Endothelial cell of umbilical vein (primary cell): ENCODE data around the gene KIAA0232. TPM values are rescaled to one million over a fixed set of nuclear protein-coding genes. Genes with fewer than 3 reads are reported as not detected.

ENCODE experiments used
- BruUV-seq: library from RNA; stranded (reverse); fragments of 400-500 nt; replicated peaks from 2 replicates; lab custom pipeline; 2021; lab: Mats Ljungman, UMichigan
- CTCF ChIA-PET: fragments of 300-600, 350-600 bp; sonication (Branson Sonifier 250); formaldehyde crosslinking; loops from one replicate; lab custom pipeline; 2021; ENCODE audit warnings: antibody characterized with exemption, inconsistent platforms; lab: Charles Lee
- POLR2A ChIA-PET: fragments of 300-600, 350-600 bp; sonication (Branson Sonifier 250); formaldehyde crosslinking; loops from one replicate; lab custom pipeline; 2021; ENCODE audit warnings: antibody characterized with exemption, inconsistent platforms; lab: Charles Lee
- DNase-seq: peaks from one replicate; pipeline ENCODE4 v3.0.0-alpha.2; 2011; ENCODE audit warnings: low read depth, low spot score
- FAIRE-seq: peaks from 2 replicates; lab custom pipeline; 2011; peaks lifted over from hg19 to GRCh38; lab: Jason Lieb, UNC
- H2AFZ ChIP-seq: 2 replicates; pipeline ENCODE4 v1.6.0; 2012; ENCODE audit warnings: low read depth, low read length, control low read depth, inconsistent platforms
- H3K27ac ChIP-seq: 2 replicates; pipeline ENCODE4 v1.5.1; 2011; ENCODE audit warnings: low read depth, mild to moderate bottlenecking, control low read depth, low read length, moderate library complexity; ENCODE audit not compliant: insufficient read depth
- H3K27me3 ChIP-seq, 2 experiments: 2 replicates each; pipeline versions ENCODE4 v1.6.0 to v1.6.1; 2011; ENCODE audit warnings: low read length in 2 of 2, mixed read lengths in 1 of 2; ENCODE audit not compliant: control insufficient read depth in 2 of 2, insufficient read depth in 2 of 2
- H3K36me3 ChIP-seq, 2 experiments: 2 replicates in 1 of 2; 3 replicates in 1 of 2; pipeline ENCODE4 v1.5.1; 2011; ENCODE audit warnings: low read length in 2 of 2, mild to moderate bottlenecking in 1 of 2, moderate library complexity in 1 of 2; ENCODE audit not compliant: control insufficient read depth in 2 of 2, insufficient read depth in 2 of 2; ENCODE audit errors: extremely low read depth in 1 of 2
- H3K4me1 ChIP-seq: 3 replicates; pipeline ENCODE4 v1.5.1; 2011; ENCODE audit warnings: mild to moderate bottlenecking, low read length; ENCODE audit not compliant: control insufficient read depth, insufficient read depth; ENCODE audit errors: extremely low read depth
- H3K4me2 ChIP-seq: 2 replicates; pipeline ENCODE4 v1.6.1; 2011; ENCODE audit warnings: low read length, control low read depth, mixed read lengths; ENCODE audit not compliant: insufficient read depth
- H3K4me3 ChIP-seq, 3 experiments: fragments of 200-600 bp in 1 of 3; sonication (generic), shearing (Covaris generic) in 1 of 3; replicated peaks in 1 of 3; 2 replicates each; pipeline ENCODE4 v1.5.1; 2011 to 2016; ENCODE audit warnings: control low read depth in 3 of 3, low read length in 3 of 3, mild to moderate bottlenecking in 2 of 3, inconsistent platforms in 1 of 3, low read depth in 1 of 3, moderate library complexity in 1 of 3; ENCODE audit not compliant: insufficient read depth in 1 of 3
- H3K79me2 ChIP-seq: 2 replicates; pipeline ENCODE4 v1.6.0; 2012; ENCODE audit warnings: low read length, inconsistent platforms; ENCODE audit not compliant: control insufficient read depth, insufficient read depth
- H3K9ac ChIP-seq: replicated peaks from 2 replicates; pipeline ENCODE3; 2011; ENCODE audit warnings: low read length, control low read depth; ENCODE audit not compliant: insufficient read depth; ENCODE audit errors: extremely low read depth
- H3K9me1 ChIP-seq: replicated peaks from 3 replicates; pipeline ENCODE4 v1.6.0; 2011; ENCODE audit warnings: mild to moderate bottlenecking, low read length; ENCODE audit not compliant: control insufficient read depth, insufficient read depth; ENCODE audit errors: extremely low read depth
- H3K9me3 ChIP-seq: replicated peaks from 2 replicates; pipeline ENCODE4 v1.5.1; 2012; ENCODE audit warnings: low read length, inconsistent platforms; ENCODE audit not compliant: control insufficient read depth, insufficient read depth
- H4K20me1 ChIP-seq: replicated peaks from 2 replicates; pipeline ENCODE3; 2011; ENCODE audit warnings: mild to moderate bottlenecking, low read length; ENCODE audit not compliant: control insufficient read depth, insufficient read depth; ENCODE audit errors: extremely low read depth
- EZH2 ChIP-seq: IDR thresholded peaks from 2 replicates; pipeline ENCODE4 v1.6.1; 2012; ENCODE audit warnings: borderline replicate concordance, low read depth, mild to moderate bottlenecking, moderate library complexity, low read length, inconsistent platforms; ENCODE audit not compliant: severe bottlenecking
- FOS ChIP-seq: IDR thresholded peaks from 2 replicates; pipeline ENCODE4 v1.6.1; 2011; ENCODE audit warnings: mild to moderate bottlenecking, low read length, moderate library complexity, borderline replicate concordance; ENCODE audit not compliant: insufficient read depth
- GATA2 ChIP-seq: IDR thresholded peaks from 2 replicates; pipeline ENCODE4 v1.7.0; 2011; ENCODE audit warnings: low read depth, mild to moderate bottlenecking, moderate library complexity, mixed read lengths, low read length; ENCODE audit not compliant: insufficient read length, insufficient read depth
- JUN ChIP-seq: IDR thresholded peaks from 2 replicates; pipeline ENCODE4 v1.6.1; 2011; ENCODE audit warnings: borderline replicate concordance, low read depth; ENCODE audit not compliant: insufficient read length, insufficient read depth
- MYC ChIP-seq: IDR thresholded peaks from one replicate; pipeline ENCODE4 v1.6.1; 2011; ENCODE audit warnings: mild to moderate bottlenecking, low read depth, low read length
- POLR2A ChIP-seq: IDR thresholded peaks from 2 replicates; pipeline ENCODE4 v1.6.1; 2012; ENCODE audit warnings: low read depth, mild to moderate bottlenecking, control low read depth, low read length
- POLR2AphosphoS5 ChIP-seq: IDR thresholded peaks from 2 replicates; pipeline ENCODE4 v1.6.1; 2012; ENCODE audit warnings: low read depth, mild to moderate bottlenecking, control low read depth, low read length, moderate library complexity; ENCODE audit not compliant: insufficient read depth
- dilution Hi-C: fragments of 300-500 bp; cut with MboI; formaldehyde crosslinking; loops from one replicate; pipeline ENCODE4 v1.15.0; 2019; ENCODE audit warnings: low sequenced_read_pairs; ENCODE audit not compliant: extremely low pct_ligation_motif_present
- intact Hi-C: fragments of 100-400 bp; cut with micrococcal nuclease; formaldehyde crosslinking; loops from one replicate; pipeline ENCODE4 v1.10.0; 2022
- polyA plus RNA-seq, 4 experiments: library from polyadenylated mRNA; depleted of rRNA in 3 of 4; stranded (reverse) in 3 of 4; unstranded in 1 of 4; fragments of >200 nt; gene quantifications; 2 replicates each; pipeline versions ENCODE4 v1.2.1 to v1.2.3, GENCODE V29; 2011 to 2012; ENCODE audit warnings: missing spikeins in 1 of 4
- total RNA-seq: library from RNA; stranded (reverse); gene quantifications from 2 replicates; pipeline ENCODE4 v1.2.3, GENCODE V29; 2021
- TF ChIP-seq, protein P1 (sequence below), 2 donors: IDR thresholded peaks; 1 replicate in 1 of 2; 2 replicates in 1 of 2; pipeline ENCODE4 v1.5.1; 2011; ENCODE audit warnings: low read length in 2 of 2, mild to moderate bottlenecking in 2 of 2, moderate library complexity in 2 of 2, control low read depth in 1 of 2, inconsistent platforms in 1 of 2, low read depth in 1 of 2; ENCODE audit not compliant: insufficient read depth in 1 of 2; ENCODE audit errors: extremely low read depth in 1 of 2
- TF ChIP-seq, protein P2 (sequence below): IDR thresholded peaks from 2 replicates; pipeline ENCODE4 v1.6.1; 2011; ENCODE audit not compliant: insufficient read depth, insufficient read length

The KIAA0232 gene
- total and polyA plus RNA-seq, 2 donors (not counting 3 experiments of a cell fraction or from before 2014, with no cell fraction given): 5.3 to 18.4 TPM

DNA sequence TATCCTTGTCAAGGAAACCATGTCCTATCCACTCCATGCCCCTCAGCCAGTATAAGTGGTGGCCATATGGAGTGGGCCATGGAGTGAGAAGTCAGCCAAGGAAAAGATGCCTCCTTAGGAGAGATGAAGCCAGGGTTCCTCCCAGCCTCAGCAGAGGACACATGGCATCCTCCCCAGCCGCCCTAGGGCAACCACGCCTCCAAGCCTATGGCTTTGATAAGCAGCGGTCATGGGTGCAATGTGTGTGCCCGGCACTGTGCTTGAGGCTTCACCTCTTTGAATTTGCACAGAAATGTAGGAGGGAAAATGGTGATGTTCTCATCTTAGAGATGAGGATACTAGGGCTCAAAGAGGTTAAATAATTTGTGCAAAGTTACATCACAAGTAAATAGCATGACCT, 92.5 kb downstream of the KIAA0232 start:
- no peak overlapping the region for H3K27ac ChIP-seq
- no peaks in the 10 kb centered on the region for H3K4me1 ChIP-seq
- H3K4me3 ChIP-seq: no peak overlapping the region
- no peaks in the 10 kb centered on the region for H3K27me3 ChIP-seq
- TF ChIP-seq JUN: no peak
- TF ChIP-seq, protein P1, sequence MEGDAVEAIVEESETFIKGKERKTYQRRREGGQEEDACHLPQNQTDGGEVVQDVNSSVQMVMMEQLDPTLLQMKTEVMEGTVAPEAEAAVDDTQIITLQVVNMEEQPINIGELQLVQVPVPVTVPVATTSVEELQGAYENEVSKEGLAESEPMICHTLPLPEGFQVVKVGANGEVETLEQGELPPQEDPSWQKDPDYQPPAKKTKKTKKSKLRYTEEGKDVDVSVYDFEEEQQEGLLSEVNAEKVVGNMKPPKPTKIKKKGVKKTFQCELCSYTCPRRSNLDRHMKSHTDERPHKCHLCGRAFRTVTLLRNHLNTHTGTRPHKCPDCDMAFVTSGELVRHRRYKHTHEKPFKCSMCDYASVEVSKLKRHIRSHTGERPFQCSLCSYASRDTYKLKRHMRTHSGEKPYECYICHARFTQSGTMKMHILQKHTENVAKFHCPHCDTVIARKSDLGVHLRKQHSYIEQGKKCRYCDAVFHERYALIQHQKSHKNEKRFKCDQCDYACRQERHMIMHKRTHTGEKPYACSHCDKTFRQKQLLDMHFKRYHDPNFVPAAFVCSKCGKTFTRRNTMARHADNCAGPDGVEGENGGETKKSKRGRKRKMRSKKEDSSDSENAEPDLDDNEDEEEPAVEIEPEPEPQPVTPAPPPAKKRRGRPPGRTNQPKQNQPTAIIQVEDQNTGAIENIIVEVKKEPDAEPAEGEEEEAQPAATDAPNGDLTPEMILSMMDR (IDR thresholded peaks at IDR 0.05; ENCODE audit: extremely low read depth in 1 of 2, insufficient read depth in 1 of 2, low read depth in 1 of 2, low read length in 2 of 2): no peak
- no peak for TF ChIP-seq POLR2A
- no peak for TF ChIP-seq MYC
- no peak for TF ChIP-seq EZH2
- no peak for TF ChIP-seq GATA2
- TF ChIP-seq, protein P2, sequence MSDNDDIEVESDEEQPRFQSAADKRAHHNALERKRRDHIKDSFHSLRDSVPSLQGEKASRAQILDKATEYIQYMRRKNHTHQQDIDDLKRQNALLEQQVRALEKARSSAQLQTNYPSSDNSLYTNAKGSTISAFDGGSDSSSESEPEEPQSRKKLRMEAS: no peak
- no peak for TF ChIP-seq FOS
- no peak for TF ChIP-seq POLR2AphosphoS5
- no TSS peak for BruUV-seq
- no peaks in the 10 kb centered on the region for H3K9me3 ChIP-seq
- no peak overlapping the region for H3K9ac ChIP-seq
- H3K36me3 ChIP-seq: peaks cover 9 to 41% of the 10 kb centered on the region in 2 experiments
- intact Hi-C loops (loop anchor here (1.0 kb wide), 2 partner anchors 92 to 155 kb away; no protein-coding TSS in a partner anchor), dilution Hi-C loops (no loop called here)
- ChIA-PET CTCF (interaction anchor here (1.6 to 7.8 kb wide), 5 partner anchors 10 to 156 kb away, joined by 3 to 353 read pairs (median 12); partner anchors contain the start of gene BLOC1S4), POLR2A (no interaction called here)
- H2AFZ ChIP-seq: no peak overlapping the region
- no peaks in the 10 kb centered on the region for H3K79me2 ChIP-seq
- H3K4me2 ChIP-seq: no peak overlapping the region
- FAIRE-seq (no peak), DNase-seq (no peak)
- no peaks in the 10 kb centered on the region for H3K9me1 ChIP-seq
- H4K20me1 ChIP-seq: no peaks in the 10 kb centered on the region
